A549 (cell line): ENCODE results near the gene CHMP4A. TPM values are rescaled to one million over a fixed set of nuclear protein-coding genes. Genes with fewer than 3 reads are reported as not detected.

Source experiments
- ATAC-seq, 2 experiments: fragments of 200-7000 bp in 1 of 2; fragments of >200 bp in 1 of 2; cut with Nextera tagmentation in 1 of 2; cut with Tn5 transposase in 1 of 2; 3 replicates each; pipeline versions ENCODE4 v1.8.0 to v1.9.1; 2018 to 2020; ENCODE audit warnings: mild to moderate bottlenecking in 1 of 2, moderate library complexity in 1 of 2
- CTCF ChIA-PET: fragments of 300-600 bp; sonication (Branson Sonifier 250); formaldehyde crosslinking; extraction: SDS; loops from one replicate; lab custom pipeline; 2021; ENCODE audit warnings: antibody characterized with exemption, inconsistent platforms; lab: Yijun Ruan, JAX
- POLR2A ChIA-PET: fragments of 350-600 bp; formaldehyde crosslinking; extraction: SDS; loops from one replicate; lab custom pipeline; 2021; ENCODE audit warnings: antibody characterized with exemption, inconsistent platforms; lab: Yijun Ruan, JAX
- DNase-seq, 2 experiments: peaks; one replicate each; pipeline versions ENCODE4 v3.0.0 to v3.0.0-alpha.2; 2011 to 2016; ENCODE audit warnings: low read depth in 1 of 2, low spot score in 1 of 2
- FAIRE-seq: peaks from 2 replicates; lab custom pipeline; 2011; peaks lifted over from hg19 to GRCh38; lab: Jason Lieb, UNC
- H3K27ac ChIP-seq, 2 experiments: fragments of >200 bp; sonication (Bioruptor Twin); formaldehyde crosslinking; 3 replicates each; pipeline ENCODE4 v1.5.1; 2016 to 2017
- H3K4me1 ChIP-seq: fragments of >200 bp; sonication (Bioruptor Twin); formaldehyde crosslinking; 3 replicates; pipeline ENCODE4 v1.6.1; 2016
- H3K4me2 ChIP-seq: fragments of >200 bp; sonication (Bioruptor Twin); formaldehyde crosslinking; 3 replicates; pipeline ENCODE4 v1.6.1; 2016
- H3K4me3 ChIP-seq: fragments of >200 bp; sonication (Bioruptor Twin); formaldehyde crosslinking; 3 replicates; pipeline ENCODE4 v1.5.1; 2016
- H3K9me3 ChIP-seq: fragments of >200 bp; sonication (Bioruptor Twin); formaldehyde crosslinking; 3 replicates; pipeline ENCODE4 v1.6.1; 2016
- BCL3 ChIP-seq: fragments of >200 bp; sonication (Bioruptor Twin); formaldehyde crosslinking; IDR thresholded peaks from 3 replicates; pipeline ENCODE4 v1.6.1; 2016
- BHLHE40 ChIP-seq: IDR thresholded peaks from 2 replicates; pipeline ENCODE4 v1.6.1; 2012; ENCODE audit warnings: low read depth, low read length, inconsistent platforms
- CHD4 ChIP-seq: fragments of 200-600 bp; sonication (generic); IDR thresholded peaks from 2 replicates; pipeline ENCODE4 v1.6.1; 2016; ENCODE audit warnings: antibody characterized with exemption, mild to moderate bottlenecking, borderline replicate concordance
- EHF ChIP-seq: fragments of 250-450 bp; sonication (Bioruptor Pico); IDR thresholded peaks from 2 replicates; pipeline ENCODE4 v1.5.0; 2020; ENCODE audit warnings: mild to moderate bottlenecking
- EHMT2 ChIP-seq: fragments of 200-600 bp; sonication (generic); IDR thresholded peaks from 2 replicates; pipeline ENCODE4 v1.6.1; 2016; ENCODE audit warnings: antibody characterized with exemption, low read depth, mild to moderate bottlenecking, moderate library complexity
- FOSL2 ChIP-seq, 2 experiments: fragments of 450-650 bp in 1 of 2; fragments of >200 bp in 1 of 2; sonication (Bioruptor Twin) in 1 of 2; formaldehyde crosslinking; IDR thresholded peaks; 2 replicates each; pipeline versions ENCODE4 v1.5.0 to v1.6.1; 2016 to 2020; ENCODE audit warnings: mild to moderate bottlenecking in 1 of 2, moderate library complexity in 1 of 2
- HES2 ChIP-seq: fragments of >200 bp; sonication (Bioruptor Twin); formaldehyde crosslinking; IDR thresholded peaks from 2 replicates; pipeline ENCODE4 v1.6.1; 2016
- HOXB13 ChIP-seq: fragments of 250-450 bp; sonication (Bioruptor Pico); IDR thresholded peaks from 2 replicates; pipeline ENCODE4 v1.5.0; 2020; ENCODE audit warnings: low read depth, mild to moderate bottlenecking, moderate library complexity
- JUN ChIP-seq, 2 experiments: fragments of >200 bp; sonication (Bioruptor Twin); formaldehyde crosslinking; IDR thresholded peaks; 2 replicates in 1 of 2; 3 replicates in 1 of 2; pipeline ENCODE4 v1.6.1; 2016 to 2017
- JUNB ChIP-seq: fragments of >200 bp; sonication (Bioruptor Twin); formaldehyde crosslinking; IDR thresholded peaks from 2 replicates; pipeline ENCODE4 v1.6.1; 2016
- KDM5A ChIP-seq: fragments of 200-600 bp; sonication (generic); IDR thresholded peaks from 2 replicates; pipeline ENCODE4 v1.6.1; 2016; ENCODE audit warnings: antibody characterized with exemption, mild to moderate bottlenecking
- MAZ ChIP-seq: fragments of 150-350 bp; IDR thresholded peaks from 2 replicates; pipeline ENCODE4 v1.6.1; 2014; ENCODE audit warnings: antibody characterized with exemption, low read depth, low read length, borderline replicate concordance
- MYC ChIP-seq: IDR thresholded peaks from 2 replicates; pipeline ENCODE4 v1.6.1; 2012; ENCODE audit warnings: mild to moderate bottlenecking, inconsistent platforms, low read length, improper control_type of control experiment, borderline replicate concordance
- NPAS2 ChIP-seq: fragments of 250-450 bp; sonication (Bioruptor Pico); IDR thresholded peaks from 2 replicates; pipeline ENCODE4 v1.8.0; 2022; ENCODE audit warnings: mild to moderate bottlenecking, moderate library complexity, borderline replicate concordance
- PBX3 ChIP-seq: IDR thresholded peaks from 2 replicates; pipeline ENCODE4 v1.6.1; 2012
- POLR2A ChIP-seq: IDR thresholded peaks from 2 replicates; pipeline ENCODE4 v1.6.1; 2012; ENCODE audit warnings: mild to moderate bottlenecking, low read length
- RAD21 ChIP-seq, 2 experiments: fragments of >200 bp in 1 of 2; sonication (Bioruptor Twin) in 1 of 2; formaldehyde crosslinking in 1 of 2; IDR thresholded peaks in 1 of 2; conservative IDR thresholded peaks in 1 of 2; 2 replicates in 1 of 2; 3 replicates in 1 of 2; pipeline ENCODE4 v1.6.1; 2012 to 2018; ENCODE audit warnings: inconsistent platforms in 1 of 2
- RCOR1 ChIP-seq: fragments of 150-350 bp; IDR thresholded peaks from 2 replicates; pipeline ENCODE4 v1.6.1; 2014; ENCODE audit warnings: antibody characterized with exemption, low read length, low read depth
- SMC3 ChIP-seq: fragments of >200 bp; sonication (Bioruptor Twin); formaldehyde crosslinking; IDR thresholded peaks from 3 replicates; pipeline ENCODE4 v1.6.1; 2018; ENCODE audit warnings: inconsistent platforms
- TFCP2L1 ChIP-seq: fragments of 250-450 bp; sonication (Bioruptor Pico); IDR thresholded peaks from 2 replicates; pipeline ENCODE4 v1.5.0; 2021; ENCODE audit warnings: mild to moderate bottlenecking
- ZSCAN20 ChIP-seq: fragments of 250-450 bp; sonication (Bioruptor Pico); IDR thresholded peaks from 2 replicates; pipeline ENCODE4 v1.8.0; 2022; ENCODE audit warnings: mild to moderate bottlenecking, moderate library complexity
- WGBS: methylation state at CpG from one replicate; pipeline ENCODE4 v1.1.6; 2017; ENCODE audit errors: missing lambda C conversion rate; 5-methylcytosine and 5-hydroxymethylcytosine counted together
- polyA plus RNA-seq, 4 experiments: library from polyadenylated mRNA; depleted of rRNA in 3 of 4; stranded (reverse); fragments of >200 nt; fragmentation: RNase III in 1 of 4; extraction: RNeasy Plus Mini Kit Qiagen cat#74134 plus additional on column Dnase treatment in 1 of 4; gene quantifications; 2 replicates in 3 of 4; 3 replicates in 1 of 4; pipeline ENCODE4 v1.2.3, GENCODE V29; 2011 to 2017

CHMP4A gene
- polyA plus RNA-seq, 2 of the 4 experiments (the other 2 are of a cell fraction) = 102 to 112 TPM

GRCh38 chr14:24171422-24172260, 41.6 kb downstream of the CHMP4A start, which contains the start of gene REC8:
Gene REC8 (plus strand): TSS chr14:24172080. CDS start chr14:24172553, 473 bp downstream.
- FAIRE-seq = no peak
- H3K4me1 ChIP-seq = no peaks in the 10 kb centered on the region
- H3K4me3 ChIP-seq = no peak within 1 kb of the TSS
- no peak within 1 kb of the TSS for H3K4me2 ChIP-seq
- TF ChIP-seq HOXB13 (CRISPR knock-in tag) (no peak), BHLHE40 (no peak), ZSCAN20 (no peak), POLR2A (no peak), MYC (no peak), KDM5A (no peak), RAD21 (conservative IDR thresholded peaks at IDR 0.05 in 1 of 2, IDR thresholded peaks at IDR 0.05 in 1 of 2) (no peak)
- 95% methylated on average over 50 of the region's 63 CpGs for whole genome bisulfite sequencing
- no peaks in the 10 kb centered on the region for H3K9me3 ChIP-seq
- H3K27ac ChIP-seq = no peak within 1 kb of the TSS
- POLR2A ChIA-PET = interaction anchor here (1.2 to 1.6 kb wide), 2 partner anchors 11 to 17 kb away, joined by 4 read pairs; partner anchors contain the start of genes IPO4 and IRF9
- DNase-seq = no peak
- CTCF ChIA-PET = interaction anchor here (1.0 to 3.6 kb wide), 5 partner anchors 8 to 14 kb away, joined by 4 to 14 read pairs (median 5); partner anchors contain the start of gene IRF9
- no peak for ATAC-seq

GRCh38 chr14:24167469-24168114, 45.7 kb downstream of the CHMP4A start:
- H3K9me3 ChIP-seq = no peaks in the 10 kb centered on the region
- ChIA-PET POLR2A (no interaction called here), CTCF (interaction anchor here (0.6 to 0.8 kb wide), 2 partner anchors 13 to 32 kb away, joined by 3 to 6 read pairs; no protein-coding TSS in a partner anchor)
- H3K27ac ChIP-seq = peak overlapping the region in 1 of 2 experiments; percentile 53; a peak in 1 of 6 replicates
- ATAC-seq (no peak), FAIRE-seq (no peak), DNase-seq (no peak)
- WGBS = 93% methylated on average over 3 of the region's 3 CpGs
- no peak overlapping the region for H3K4me2 ChIP-seq
- no peak for TF ChIP-seq FOSL2 (IDR thresholded peaks at IDR 0.05)
- no peak for TF ChIP-seq FOSL2 (CRISPR knock-in tag; IDR thresholded peaks at IDR 0.05)
- no peak for TF ChIP-seq TFCP2L1
- no peak for TF ChIP-seq HES2
- TF ChIP-seq PBX3 = no peak
- no peak for TF ChIP-seq JUNB
- no peak for TF ChIP-seq NPAS2 (CRISPR knock-in tag)
- no peak for TF ChIP-seq BCL3
- TF ChIP-seq MAZ = no peak
- no peak for TF ChIP-seq EHMT2
- TF ChIP-seq POLR2A = no peak
- TF ChIP-seq RCOR1 = no peak
- no peak for TF ChIP-seq CHD4
- TF ChIP-seq SMC3 = no peak
- no peak for TF ChIP-seq JUN (IDR thresholded peaks at IDR 0.05)
- no peak for TF ChIP-seq EHF (CRISPR knock-in tag)
- H3K4me3 ChIP-seq = no peak overlapping the region
- no peaks in the 10 kb centered on the region for H3K4me1 ChIP-seq
